ENCODE results near the gene CFAP44. TPM values are rescaled to one million over a fixed set of nuclear protein-coding genes. Genes with fewer than 3 reads are reported as not detected.

The CFAP44 gene
- total RNA-seq, 1 experiment from 2014 or later = 2.4 TPM

Other genes with a start within 250 kb of the CFAP44 start
- gene BOC, start 229.9 kb downstream of the CFAP44 start, total RNA-seq (2014; rRNA removed) = 2.4 and 3.7 TPM in 2 replicates
- 11.9 and 14.4 TPM in 2 replicates for gene SPICE1, start 73.7 kb upstream of the CFAP44 start, total RNA-seq (2014; rRNA removed)
- gene SIDT1, start 91.1 kb upstream of the CFAP44 start, total RNA-seq (2014; rRNA removed) = not detected in 2 replicates